Pancreas (tissue), 10 donors: ENCODE data around the gene VAMP2. TPM values are rescaled to one million over a fixed set of nuclear protein-coding genes. Genes with fewer than 3 reads are reported as not detected.

Source experiments
- ATAC-seq, 4 donors: fragments of 200-7000 bp; cut with Tn5 transposase; one replicate each; pipeline versions ENCODE4 v1.8.0 to v1.9.1; 2020; ENCODE audit warnings: mild to moderate bottlenecking in 4 of 4, moderate library complexity in 4 of 4
- DNase-seq, 6 donors: peaks; one replicate each; pipeline ENCODE4 v3.0.0-alpha.2; 2020
- FAIRE-seq: peaks from 2 replicates; lab custom pipeline; 2012; peaks lifted over from hg19 to GRCh38; lab: Jason Lieb, UNC
- H3K27ac ChIP-seq, 4 donors: fragments of 200-600 bp; sonication (generic); 1 replicate in 3 of 4; 2 replicates in 1 of 4; pipeline versions ENCODE4 v1.5.0 to v1.8.0; 2020
- H3K27me3 ChIP-seq, 4 donors: fragments of 200-600 bp; one replicate each; pipeline ENCODE4 v1.8.0; 2021
- H3K36me3 ChIP-seq, 3 donors: fragments of 200-600 bp; sonication (generic) in 1 of 3; one replicate each; pipeline versions ENCODE4 v1.5.0 to v1.8.0; 2020 to 2021
- H3K4me1 ChIP-seq, 3 donors: fragments of 200-600 bp; one replicate each; pipeline ENCODE4 v1.8.0; 2021
- H3K4me3 ChIP-seq, 4 donors: fragments of 200-600 bp; sonication (generic) in 2 of 4; one replicate each; pipeline versions ENCODE4 v1.5.0 to v1.8.0; 2020 to 2021
- H3K9me3 ChIP-seq, 4 donors: fragments of 200-600 bp; one replicate each; pipeline ENCODE4 v1.8.0; 2021
- WGBS, 2 donors: extraction: QIAGEN DNeasy Blood & Tissue Kit; methylation state at CpG; one replicate each; pipeline ENCODE4 v1.1.7; 2013; 5-methylcytosine and 5-hydroxymethylcytosine counted together
- intact Hi-C, 3 donors: fragments of 100-400 bp; cut with DNase I; formaldehyde crosslinking; loops; one replicate each; pipeline versions ENCODE4 v1.11.1 to v1.14.2; 2022
- polyA plus RNA-seq, 2 donors: library from polyadenylated mRNA; stranded (reverse); fragments of 200-250 nt; gene quantifications; one replicate each; pipeline ENCODE4 v1.2.3, GENCODE V29; 2013
- total RNA-seq, 6 donors: library from RNA; stranded (reverse); fragmentation: NEBNext Ultra II Directional in 4 of 6; extraction: Animal tissue kit (Norgen Biotek cat#: 25700) in 4 of 6; gene quantifications; one replicate each; pipeline versions ENCODE4 v1.2.1 to v1.2.4, GENCODE V29; 2021 to 2023
- TF ChIP-seq, protein P1 (sequence below), 4 donors: fragments of 200-600 bp; sonication (generic) in 3 of 4; IDR thresholded peaks; one replicate each; pipeline versions ENCODE4 v1.5.0 to v1.8.0; 2021; ENCODE audit warnings: antibody characterized with exemption in 4 of 4
- donor health status: healthy with polysubstance abuse.
- donor health status: DM: no; HTN: no; CAD: no; lungs with moderate emphysema.
- donor health status: DM: no; HTN: no; CAD: no.
- donor health status: control.
- donor health status: control.
- donor health status: Bipolar disorder and iron deficiency.
- donor health status: DM: yes; HTN: yes; CAD: no.
- donor health status: DM: no; HTN: no; CAD: no.
- donor health status: DM: no; HTN: no; CAD: no.
- donor health status: DM: yes; HTN: yes; CAD: no.

The VAMP2 gene
- total and polyA plus RNA-seq, 8 donors = 19.5 to 82.0 (median 30.0) TPM

DNA sequence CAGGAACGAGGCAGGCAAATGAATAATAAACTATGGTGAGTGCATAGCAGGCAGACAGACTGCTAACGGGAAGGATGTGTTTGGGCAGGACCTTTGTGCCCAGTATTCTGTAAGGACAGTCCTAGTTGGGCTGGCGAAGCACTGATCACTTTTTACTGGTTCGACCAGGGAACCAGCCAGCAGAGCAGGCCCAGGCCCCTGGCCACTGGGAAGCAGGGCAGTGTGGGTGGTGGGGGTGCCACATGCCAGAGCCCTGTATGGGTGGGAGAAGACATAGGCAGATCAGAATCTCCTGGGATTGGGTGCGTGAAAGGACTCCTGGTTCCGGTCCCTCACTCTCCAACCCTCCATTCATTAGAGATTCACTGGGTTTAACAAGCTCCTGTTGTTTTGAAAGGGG lies 4.0 kb upstream of the VAMP2 start:
- no peak for ATAC-seq
- intact Hi-C loops = no loop called here

DNA sequence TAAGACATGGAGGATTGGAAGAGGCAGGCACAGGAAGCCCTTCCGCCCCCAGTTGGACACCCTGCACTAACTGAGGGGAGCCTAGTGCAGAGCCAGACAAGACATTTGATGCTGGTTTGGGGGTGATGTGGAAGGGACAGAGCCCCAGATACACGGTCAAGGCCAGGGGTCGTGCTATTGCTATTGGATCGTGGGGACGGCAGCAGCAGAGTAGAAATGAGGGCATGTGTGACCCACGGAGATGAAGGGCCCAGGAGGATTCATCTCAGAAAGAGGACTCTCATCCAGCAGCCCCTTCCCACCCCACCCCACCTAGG lies 2.0 kb upstream of the VAMP2 start:
- Histone ChIP-seq H3K4me3 (no peak overlapping the region), H3K27ac (peak overlapping the region in 2 of 4 donors; percentile 98 to 99), H3K4me1 (peaks cover 17 to 18% (median 17%) of the 10 kb centered on the region in 3 donors), H3K9me3 (no peaks in the 10 kb centered on the region), H3K27me3 (no peaks in the 10 kb centered on the region), H3K36me3 (no peaks in the 10 kb centered on the region)
- intact Hi-C loops = loop anchor here in 1 of 3 donors (5.0 kb wide), 1 partner anchor 37 kb away; no protein-coding TSS in a partner anchor
- DNase-seq (peak in 2 of 6 donors; percentile 18 to 20), ATAC-seq (no peak), FAIRE-seq (no peak)
- 75 to 77% methylated on average over 6 of the region's 6 CpGs for WGBS, 2 donors
- TF ChIP-seq, protein P1, sequence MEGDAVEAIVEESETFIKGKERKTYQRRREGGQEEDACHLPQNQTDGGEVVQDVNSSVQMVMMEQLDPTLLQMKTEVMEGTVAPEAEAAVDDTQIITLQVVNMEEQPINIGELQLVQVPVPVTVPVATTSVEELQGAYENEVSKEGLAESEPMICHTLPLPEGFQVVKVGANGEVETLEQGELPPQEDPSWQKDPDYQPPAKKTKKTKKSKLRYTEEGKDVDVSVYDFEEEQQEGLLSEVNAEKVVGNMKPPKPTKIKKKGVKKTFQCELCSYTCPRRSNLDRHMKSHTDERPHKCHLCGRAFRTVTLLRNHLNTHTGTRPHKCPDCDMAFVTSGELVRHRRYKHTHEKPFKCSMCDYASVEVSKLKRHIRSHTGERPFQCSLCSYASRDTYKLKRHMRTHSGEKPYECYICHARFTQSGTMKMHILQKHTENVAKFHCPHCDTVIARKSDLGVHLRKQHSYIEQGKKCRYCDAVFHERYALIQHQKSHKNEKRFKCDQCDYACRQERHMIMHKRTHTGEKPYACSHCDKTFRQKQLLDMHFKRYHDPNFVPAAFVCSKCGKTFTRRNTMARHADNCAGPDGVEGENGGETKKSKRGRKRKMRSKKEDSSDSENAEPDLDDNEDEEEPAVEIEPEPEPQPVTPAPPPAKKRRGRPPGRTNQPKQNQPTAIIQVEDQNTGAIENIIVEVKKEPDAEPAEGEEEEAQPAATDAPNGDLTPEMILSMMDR (IDR thresholded peaks at IDR 0.05) = no peak

More for the DNA sequence above, 4.0 kb upstream of the VAMP2 start:
- FAIRE-seq = no peak
- H3K4me1 ChIP-seq = peaks cover 10 to 12% (median 10%) of the 10 kb centered on the region in 3 donors
- 92 to 96% methylated on average over 6 of the region's 6 CpGs for WGBS, 2 donors
- H3K9me3 ChIP-seq = no peaks in the 10 kb centered on the region
- no peaks in the 10 kb centered on the region for H3K36me3 ChIP-seq
- H3K27ac ChIP-seq = no peak overlapping the region
- DNase-seq = peak in 2 of 6 donors; percentile 15 to 45
- no peak overlapping the region for H3K4me3 ChIP-seq
- H3K27me3 ChIP-seq = no peaks in the 10 kb centered on the region
- TF ChIP-seq, protein P1 (IDR thresholded peaks at IDR 0.05) = no peak

DNA sequence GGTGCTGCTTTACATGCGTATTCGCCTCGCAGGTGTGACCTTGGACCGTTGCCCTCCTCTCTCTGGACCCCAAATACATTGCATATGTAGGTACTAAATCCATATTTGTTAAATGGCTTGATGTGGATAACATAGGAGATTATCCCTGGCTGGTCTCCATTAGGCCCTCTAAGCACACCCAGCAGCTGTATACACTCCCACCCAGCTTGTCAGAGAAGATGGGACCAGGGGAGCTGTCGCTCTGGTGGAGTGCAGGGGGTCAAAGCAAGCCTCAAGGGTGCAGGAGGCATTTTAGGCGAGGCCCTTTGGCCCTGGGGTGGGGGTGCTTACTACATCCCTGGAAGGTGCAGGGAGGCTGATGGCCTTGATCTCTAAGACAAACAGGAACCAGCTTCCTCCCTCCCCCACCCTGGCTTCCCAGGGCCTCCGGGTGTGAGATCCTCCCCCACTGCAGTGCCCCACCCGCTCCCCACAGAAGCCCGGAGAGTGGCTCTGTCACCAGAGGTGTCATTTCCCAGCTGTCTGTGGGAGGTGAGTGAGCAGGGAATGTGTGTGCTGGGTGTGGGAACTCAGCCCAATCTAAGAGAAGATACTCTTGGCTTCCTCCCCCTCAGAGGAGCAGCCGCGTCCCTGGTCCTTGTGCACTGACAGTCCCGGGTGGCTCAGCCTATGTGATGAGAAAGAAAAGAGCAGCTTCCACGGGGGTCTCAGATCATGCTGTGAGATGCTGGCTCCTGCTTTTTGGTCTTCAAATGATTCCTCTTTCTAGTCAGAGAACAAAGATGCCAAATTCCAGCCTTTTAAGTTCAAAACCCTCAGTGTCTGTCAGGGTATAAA lies 1.4 kb upstream of the VAMP2 start:
- DNase-seq (peak; percentile 58 to 77 (median 65)), FAIRE-seq (no peak), ATAC-seq (peak; percentile 23 to 61 (median 52))
- Histone ChIP-seq H3K27ac (peak overlapping the region; percentile 82 to 99 (median 96)), H3K27me3 (no peaks in the 10 kb centered on the region), H3K36me3 (no peaks in the 10 kb centered on the region), H3K9me3 (no peaks in the 10 kb centered on the region), H3K4me1 (peaks cover 17 to 18% (median 17%) of the 10 kb centered on the region in 3 donors), H3K4me3 (no peak overlapping the region)
- intact Hi-C loops = loop anchor here in 1 of 3 donors (5.0 kb wide), 1 partner anchor 37 kb away; no protein-coding TSS in a partner anchor
- 10 to 16% methylated on average over 12 to 13 of the region's 13 CpGs for WGBS, 2 donors
- TF ChIP-seq, protein P1 (IDR thresholded peaks at IDR 0.05) = no peak

DNA sequence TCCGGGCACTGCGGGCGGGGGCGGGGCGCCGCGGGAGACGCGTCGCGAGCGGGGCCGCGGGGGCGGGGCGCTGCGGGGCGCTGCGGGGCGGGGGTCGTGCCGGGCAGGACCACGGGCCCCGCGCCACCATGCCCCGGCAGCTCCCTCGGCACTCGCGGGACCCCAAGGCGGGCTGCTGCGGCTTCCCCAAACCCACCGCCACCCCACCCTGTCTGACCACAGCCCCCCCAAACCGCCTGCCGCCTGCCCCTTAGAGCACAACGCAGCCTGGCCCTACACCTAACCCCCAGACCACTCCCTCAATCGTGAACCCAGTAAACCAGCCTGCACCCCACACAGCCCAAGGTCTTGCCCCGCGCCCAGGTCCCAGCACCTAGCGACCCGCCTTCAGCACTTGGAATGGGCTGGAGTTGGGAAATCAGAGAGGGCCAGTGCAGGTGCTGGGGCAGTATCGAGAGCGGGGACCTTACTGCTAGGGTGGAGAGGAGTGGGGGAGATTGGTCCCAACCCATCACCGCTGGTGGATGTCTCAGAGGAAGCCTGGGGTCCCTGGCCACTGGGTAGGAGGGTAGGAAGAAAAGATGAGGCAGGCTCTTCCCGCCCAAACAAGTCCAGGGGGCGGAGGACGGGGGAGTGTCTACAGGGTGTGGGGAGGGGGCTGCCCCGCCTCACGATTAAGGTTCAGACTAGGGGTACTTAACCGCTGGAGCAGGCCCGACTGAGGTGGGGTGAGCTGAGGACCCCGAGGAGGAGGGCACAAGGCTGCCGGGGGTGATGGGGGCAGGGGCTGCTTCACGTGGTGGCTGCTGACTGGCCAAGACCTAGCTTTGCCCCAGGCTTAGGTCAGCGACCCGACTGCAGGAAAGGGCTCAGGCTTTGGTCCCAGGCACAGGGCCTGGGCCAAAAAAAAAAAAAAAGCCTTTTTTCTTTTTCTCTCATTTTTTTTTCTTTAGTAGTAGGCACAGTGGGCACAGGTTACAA lies 539 bp upstream of the VAMP2 start:
- peak in 4 of 6 donors; percentile 49 to 81 (median 56) for DNase-seq
- peak overlapping the region; percentile 82 to 99 (median 96) for H3K27ac ChIP-seq
- H3K4me3 ChIP-seq = peak overlapping the region in 3 of 4 donors; percentile 99 to 100 (median 99)
- no peaks in the 10 kb centered on the region for H3K27me3 ChIP-seq
- intact Hi-C loops = loop anchor here in 1 of 3 donors (5.0 kb wide), 1 partner anchor 36 kb away; no protein-coding TSS in a partner anchor
- TF ChIP-seq, protein P1 (IDR thresholded peaks at IDR 0.05) = no peak
- H3K9me3 ChIP-seq = no peaks in the 10 kb centered on the region
- peak in 3 of 4 donors; percentile 8 to 28 (median 22) for ATAC-seq
- WGBS, 2 donors = 11 to 23% methylated on average over 26 to 55 of the region's 55 CpGs
- no peak for FAIRE-seq
- H3K36me3 ChIP-seq = no peaks in the 10 kb centered on the region
- H3K4me1 ChIP-seq = peaks cover 17 to 24% (median 17%) of the 10 kb centered on the region in 3 donors
